Measurements from ENCODE around the gene SEMA4B.

Gene SEMA4B

DNA sequence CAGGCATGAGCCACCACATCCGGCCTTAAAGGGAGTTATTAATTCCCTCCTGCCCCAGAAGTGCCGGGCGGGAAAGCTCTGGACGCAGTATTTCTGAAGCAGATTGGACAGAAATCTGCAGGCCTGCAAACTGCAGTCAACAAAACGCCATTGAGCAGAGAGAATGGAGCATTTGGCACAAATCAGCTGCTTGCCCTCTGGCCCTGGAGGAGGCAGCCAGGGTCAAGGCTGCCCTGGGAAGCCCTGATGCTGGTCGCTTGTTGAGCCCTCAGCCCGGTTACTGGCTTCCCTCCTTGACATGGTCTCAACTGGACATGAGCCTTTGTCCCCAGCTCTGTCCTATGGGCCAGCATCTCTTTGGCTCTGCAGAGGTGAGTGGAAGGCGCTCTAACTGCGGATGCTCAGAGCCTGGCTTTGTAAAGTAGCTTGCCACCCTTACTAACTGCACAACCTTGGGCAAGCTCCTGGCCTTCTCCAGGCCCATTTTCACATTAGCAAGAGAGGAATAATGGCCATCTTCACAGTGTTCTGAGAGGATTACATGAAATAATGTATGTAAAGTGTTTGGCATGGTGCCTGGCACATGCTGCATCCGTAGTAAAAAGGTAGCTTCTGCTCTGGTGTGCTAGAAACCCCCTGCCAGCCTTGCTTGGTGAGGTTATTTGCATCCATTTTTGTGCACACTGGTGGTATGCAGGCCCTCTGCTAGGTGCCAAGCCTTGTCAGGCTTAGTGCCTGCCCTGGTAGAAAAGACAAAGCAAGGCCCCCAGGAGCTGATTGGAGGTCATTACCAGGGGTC, 4.1 kb downstream of the SEMA4B start:
- peak; percentile 21 for DNase-seq (ENCODE audit: low spot score)

DNA sequence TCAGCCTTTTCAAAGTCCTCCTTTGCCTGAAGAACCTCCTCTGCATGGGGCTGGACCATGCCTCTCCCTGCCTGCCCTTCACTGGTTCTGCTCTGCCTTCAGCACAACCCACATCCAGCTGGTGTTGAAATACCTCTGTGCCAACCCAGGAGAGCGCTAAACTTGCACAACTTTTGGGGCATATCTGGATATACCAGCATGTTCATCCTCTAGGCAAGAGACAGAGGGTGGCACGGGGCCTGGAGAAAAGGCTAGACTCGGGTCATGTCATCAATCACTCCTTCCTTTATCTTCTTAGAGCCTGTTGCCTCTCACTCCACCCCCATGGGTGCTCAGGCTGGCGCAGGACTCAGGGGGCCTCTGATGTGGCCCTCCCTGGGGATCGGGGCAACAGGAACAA, 4.8 kb downstream of the SEMA4B start:
- no peak for DNase-seq (ENCODE audit: low spot score)

DNA sequence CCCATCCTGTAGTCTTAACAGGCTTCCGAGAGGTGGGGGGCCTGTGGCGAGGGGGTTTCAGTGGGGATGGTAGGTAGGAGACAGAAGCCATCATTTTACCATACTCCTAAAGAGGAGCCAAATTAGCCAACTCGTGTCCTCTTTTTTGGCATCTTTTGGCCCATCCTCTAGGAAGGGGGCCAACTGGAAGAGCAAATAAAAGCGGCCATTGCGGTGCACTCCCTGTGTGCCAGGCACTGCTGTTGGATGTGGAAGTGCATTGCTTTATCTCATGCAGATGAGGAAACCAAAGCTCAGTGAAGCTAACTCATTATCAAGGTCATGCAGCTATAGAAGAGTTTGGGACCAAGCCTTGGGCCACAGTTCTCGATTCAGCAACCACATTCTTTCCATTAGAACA, 6.1 kb downstream of the SEMA4B start:
- no peak for DNase-seq (ENCODE audit: low spot score)

DNA sequence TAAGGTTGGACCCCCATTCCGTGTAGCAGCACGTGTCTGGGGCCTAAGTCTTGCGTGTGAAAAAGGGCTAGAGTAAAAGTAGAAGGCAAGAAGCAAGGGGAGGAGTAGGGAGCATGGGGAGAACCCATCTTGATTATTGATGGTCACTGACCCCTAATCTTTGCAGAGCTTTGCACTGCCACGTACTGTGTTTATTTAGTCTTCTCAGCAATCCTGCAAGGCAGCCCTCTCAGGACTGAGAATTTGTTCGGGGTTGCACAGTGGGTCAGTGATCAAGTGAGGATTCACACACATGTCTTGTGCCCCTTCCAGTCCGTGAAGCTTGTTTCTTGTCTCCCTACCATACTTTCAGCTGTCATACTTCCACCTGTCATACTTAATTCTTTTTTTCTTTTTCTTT, 7.2 kb downstream of the SEMA4B start:
- DNase-seq (ENCODE audit: low spot score), result no peak

DNA sequence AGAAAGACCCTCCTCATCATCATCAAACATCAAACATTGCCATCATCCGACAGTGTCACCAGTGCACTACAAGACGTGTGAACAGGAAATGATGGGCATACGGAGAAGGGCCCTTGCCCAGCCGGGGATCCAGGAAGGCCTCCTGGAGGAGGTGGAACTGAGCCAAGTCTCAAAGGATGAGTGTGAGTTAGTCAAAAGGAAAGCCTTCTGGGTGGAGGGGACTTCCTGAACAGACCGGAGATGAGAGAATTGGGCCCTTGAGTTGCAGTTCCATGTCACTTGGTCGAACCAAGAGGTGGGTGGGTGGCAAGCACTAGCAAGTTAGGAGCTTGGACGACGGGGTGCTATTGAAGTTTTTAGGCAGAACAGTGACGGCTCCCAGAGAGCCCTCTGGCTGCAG, 8.5 kb downstream of the SEMA4B start:
- DNase-seq (ENCODE audit: low spot score), result no peak

DNA sequence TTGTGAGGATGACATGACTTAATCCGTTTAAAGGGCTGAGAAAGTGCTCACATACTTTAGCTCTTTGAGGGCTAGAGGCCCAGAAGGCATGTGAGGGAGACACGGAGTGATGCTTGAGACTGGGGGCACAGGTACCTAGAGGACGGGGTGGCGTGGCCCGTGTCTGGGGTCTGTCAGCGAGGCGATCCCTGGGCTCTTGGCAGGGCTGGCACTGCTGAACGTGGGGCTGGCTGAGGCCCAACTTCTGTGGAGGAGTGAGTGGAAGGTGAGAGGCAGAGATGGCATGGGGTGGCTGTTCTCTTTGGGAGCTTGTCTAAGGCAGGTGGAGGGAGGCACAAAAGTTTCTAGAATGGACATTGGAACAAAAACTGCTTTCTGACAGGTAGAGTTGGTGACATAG, 9.5 kb downstream of the SEMA4B start:
- DNase-seq (ENCODE audit: low spot score), result no peak

DNA sequence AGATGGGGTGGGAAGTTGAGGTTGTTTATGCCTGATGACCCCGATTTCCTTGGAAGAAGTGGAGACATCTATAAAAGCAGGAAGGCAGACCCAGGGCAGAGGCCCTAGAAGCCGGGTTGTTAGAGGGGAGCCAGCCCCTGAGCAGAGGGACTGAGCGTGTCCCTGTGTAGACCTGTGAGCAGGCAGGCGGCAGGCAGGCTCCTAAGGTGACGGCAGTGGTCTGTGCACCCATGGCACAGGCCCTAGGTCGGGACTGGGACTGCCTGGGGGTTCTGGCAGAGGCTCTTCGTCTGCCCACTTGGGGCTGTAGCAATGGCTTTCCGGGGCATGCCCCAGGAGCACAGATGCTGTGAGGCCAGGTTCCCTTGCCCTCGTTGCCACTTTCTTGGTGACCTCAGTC, 9.9 kb downstream of the SEMA4B start:
- DNase-seq (ENCODE audit: low spot score), result no peak

DNA sequence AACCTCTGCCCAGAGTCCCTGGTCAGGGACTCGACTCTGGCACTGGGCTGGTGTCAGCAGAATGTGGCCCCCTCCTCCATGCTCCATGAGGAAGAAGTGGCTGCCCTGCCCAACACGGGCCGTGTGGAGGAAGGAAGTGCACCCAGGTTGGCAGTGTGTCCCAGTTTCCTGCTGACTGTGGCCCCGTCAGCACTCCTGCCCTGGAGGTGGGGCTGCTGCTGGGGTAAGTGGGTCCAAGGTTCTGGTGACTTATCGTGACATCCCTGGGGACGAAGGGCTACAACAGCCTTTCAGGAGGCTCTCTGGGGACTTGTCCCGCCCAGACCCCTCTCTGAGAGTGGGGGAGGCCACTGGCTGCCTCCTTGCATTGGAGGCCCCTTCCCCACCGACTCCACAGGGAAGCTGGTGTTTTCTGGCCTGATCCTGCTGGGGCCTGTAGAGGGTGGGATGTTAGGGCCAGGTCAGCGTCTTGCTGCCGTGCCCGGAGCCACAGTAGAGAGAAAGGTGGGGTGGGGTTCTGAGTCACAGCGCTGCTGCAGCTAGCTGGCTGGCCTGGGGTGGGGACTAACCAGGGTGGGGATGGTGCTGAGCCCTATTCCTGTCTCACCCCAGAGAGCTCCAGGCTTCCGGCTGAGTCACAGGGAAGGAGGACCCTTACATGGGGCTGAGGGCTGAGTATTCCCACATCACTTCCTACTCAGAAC, 10.5 kb downstream of the SEMA4B start:
- DNase-seq (ENCODE audit: low spot score), result no peak

DNA sequence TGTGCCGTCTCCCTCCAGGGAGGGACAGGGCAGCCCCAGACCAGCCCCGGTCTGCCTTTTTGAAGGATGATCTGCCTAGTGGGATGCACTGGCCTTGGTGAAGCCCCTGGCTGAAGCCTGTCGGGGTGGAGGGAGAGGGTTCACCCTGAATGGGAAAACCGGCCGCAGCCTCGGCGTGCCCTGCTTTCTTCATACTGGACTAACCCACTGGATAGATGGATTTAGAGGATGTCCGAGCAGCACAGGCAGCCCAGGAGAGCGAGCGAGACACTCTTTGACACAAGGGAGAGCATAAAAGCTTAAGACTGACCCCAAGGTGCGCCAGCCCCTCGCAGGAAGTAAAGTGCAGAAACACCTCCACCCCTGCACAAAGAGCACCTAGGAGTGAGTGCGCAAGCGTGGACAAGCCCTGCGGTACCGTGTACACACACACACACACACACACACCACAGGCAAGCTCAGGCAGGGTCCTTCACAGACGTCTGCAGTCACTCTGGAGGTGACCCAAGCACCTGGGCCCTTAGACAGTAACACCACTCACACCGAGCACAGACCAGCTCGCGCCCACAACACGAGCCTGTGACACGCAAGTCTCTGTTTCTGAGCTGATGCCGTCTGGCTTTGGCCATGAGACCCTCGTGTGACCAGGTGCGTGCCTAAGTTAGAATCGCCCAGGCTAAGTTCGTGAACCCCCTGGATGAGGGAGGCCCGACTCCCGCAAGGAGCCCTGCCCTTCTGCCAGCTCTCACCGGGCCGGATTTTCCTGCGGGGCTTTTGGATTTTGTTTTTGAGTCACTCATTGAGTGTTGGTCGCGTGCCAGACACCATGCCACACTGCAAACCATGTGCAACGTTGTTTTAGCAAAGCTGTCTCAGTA, 11.3 kb downstream of the SEMA4B start:
- DNase-seq (ENCODE audit: low spot score), result peak; percentile 37

DNA sequence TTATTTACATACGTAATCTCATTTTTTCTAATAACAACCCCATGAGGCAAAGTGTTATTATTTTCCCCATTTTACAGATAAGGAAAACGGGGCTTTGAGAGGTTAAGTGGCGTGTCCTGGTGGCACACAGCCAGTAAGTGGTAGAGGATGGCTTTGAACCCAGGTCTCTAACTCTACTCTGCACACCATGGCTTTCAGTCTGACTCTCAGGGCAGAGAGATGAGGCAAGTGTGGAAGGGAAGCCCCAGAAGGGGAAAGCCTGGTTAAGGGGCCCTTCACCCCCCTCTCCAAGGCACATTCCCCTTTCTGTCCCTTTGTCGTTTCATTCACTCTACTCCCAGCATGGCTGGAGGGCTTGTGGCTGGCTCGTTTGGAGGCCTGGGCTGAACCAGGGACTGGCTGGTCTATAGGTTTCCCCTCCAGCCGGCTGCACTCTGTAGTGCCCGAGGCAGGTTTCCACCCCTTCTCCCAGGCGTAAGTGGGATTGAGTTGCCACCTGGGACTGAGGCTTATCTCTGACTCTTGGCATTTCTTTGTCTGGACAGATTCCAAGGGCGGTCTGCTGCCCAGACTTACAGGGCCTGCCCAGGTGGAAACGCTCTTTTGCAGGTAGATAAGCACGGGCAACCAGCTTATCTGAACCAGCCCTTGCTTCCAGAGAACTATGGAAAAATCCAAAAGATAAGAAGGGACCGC, 12.1 kb downstream of the SEMA4B start:
- peak; percentile 84 for DNase-seq (ENCODE audit: low spot score)

DNA sequence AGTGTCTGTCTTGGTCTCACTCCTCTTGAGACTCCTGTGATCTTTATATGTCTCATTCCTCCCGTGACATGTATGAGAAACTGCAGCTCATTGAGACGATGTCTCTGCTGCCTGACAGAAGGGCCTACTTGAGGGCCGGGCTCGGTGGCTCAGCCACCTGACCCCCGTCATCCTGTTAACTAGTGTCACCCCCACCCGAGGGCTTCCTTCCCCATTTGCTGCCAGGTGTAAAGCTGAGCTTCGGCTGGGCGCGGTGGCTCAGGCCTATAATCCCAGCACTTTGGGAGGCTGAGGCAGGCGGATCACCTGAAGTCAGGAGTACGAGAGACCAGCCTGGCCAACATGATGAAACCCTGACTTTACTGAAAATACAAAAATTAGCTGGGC, 12.7 kb downstream of the SEMA4B start:
- DNase-seq (ENCODE audit: low spot score), result no peak

DNA sequence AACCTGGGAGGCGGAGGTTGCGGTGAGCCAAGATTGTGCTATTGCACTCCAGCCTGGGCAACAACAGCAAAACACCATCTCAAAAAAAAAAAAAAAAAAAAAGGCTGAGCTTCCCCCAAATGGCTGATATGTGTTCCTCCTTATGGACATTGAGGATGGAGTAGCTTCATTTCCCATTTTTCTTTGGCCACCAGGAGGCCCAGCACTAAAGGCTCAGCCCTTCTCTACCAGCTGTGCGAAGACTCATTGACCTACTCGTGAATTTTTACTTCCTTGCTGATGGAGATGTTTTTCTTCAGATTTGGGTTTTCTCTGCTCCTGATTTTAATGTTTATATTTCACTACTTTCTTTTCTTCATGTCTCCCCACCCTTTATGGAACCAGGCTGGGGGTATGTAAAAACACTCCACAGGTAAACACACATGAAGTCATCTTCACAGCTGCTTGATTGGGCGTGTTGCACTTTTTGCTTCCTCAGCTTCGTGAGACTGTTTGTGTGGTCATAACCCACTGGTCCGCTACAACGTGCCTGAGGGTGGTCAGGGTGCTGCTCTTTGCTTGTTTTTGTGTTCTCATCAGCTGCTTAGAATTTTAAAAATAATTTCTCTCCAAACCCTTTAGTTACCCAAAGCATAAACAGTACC, 13.5 kb downstream of the SEMA4B start:
- DNase-seq (ENCODE audit: low spot score), result no peak

DNA sequence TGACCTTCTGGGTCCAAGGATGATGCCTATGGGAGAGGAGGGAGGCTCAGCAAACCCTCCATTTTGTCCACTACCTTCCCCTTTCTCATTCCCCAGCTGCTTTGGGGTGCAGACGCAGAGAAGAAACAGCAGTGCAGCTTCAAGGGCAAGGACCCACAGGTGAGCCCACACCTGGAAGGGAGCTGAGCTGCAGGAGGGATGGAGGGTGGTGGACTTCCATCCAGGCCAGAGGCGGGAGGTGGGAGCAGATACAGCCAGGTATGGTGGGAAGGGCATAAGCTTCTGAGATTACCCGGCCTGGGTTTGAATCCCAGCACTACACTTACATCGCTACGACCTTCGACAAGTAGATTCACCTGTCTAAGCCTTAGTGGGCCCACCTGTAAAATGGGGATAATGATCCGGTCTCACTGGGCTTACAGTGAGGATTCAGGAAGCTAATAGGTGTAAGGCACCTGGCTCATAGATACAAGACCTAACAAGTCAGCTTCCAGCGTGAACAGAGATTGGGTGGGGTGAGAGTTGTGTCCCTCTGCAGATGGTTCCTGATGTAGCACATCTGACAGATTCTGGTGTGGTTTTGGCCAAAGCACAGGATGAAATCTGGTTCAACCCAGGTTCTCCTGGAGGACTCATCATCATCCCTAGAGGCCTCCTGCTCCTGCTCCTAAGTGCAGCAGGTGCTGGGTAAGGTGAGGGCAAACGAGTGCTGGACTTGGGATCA, 16.7 kb downstream of the SEMA4B start:
- no peak for DNase-seq (ENCODE audit: low spot score)

DNA sequence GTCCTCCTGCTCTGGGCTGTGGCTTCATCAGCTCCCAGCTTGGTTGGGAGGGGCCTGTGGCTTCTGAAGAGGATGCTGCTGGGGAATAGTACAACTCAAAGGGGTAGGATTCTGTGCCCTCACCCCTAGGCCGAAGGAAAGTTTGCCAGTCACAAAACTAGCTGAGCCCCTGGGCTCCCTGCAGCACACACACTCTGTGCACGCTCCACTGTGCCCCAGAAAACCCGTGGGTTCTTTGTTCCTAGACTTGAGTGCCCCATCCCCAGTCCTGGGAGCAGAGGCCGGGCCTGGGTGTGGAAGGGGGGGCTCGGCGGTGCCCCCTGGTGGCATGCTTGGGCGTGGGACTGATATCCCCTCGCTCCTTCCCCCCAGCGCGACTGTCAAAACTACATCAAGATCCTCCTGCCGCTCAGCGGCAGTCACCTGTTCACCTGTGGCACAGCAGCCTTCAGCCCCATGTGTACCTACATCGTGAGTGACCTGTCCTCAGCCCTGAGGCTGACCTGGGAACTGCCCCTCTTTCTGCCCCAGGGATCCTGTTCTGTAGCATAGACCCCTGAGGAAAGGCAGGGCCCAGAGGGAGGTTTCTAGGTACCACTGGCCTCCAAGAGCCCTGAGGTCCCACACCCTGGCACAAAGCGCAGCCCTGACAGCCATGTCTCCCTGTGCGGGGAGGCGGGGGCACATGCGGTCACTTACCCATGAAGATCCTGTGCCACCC, 18.5 kb downstream of the SEMA4B start:
- peak; percentile 87 for DNase-seq (ENCODE audit: low spot score)

DNA sequence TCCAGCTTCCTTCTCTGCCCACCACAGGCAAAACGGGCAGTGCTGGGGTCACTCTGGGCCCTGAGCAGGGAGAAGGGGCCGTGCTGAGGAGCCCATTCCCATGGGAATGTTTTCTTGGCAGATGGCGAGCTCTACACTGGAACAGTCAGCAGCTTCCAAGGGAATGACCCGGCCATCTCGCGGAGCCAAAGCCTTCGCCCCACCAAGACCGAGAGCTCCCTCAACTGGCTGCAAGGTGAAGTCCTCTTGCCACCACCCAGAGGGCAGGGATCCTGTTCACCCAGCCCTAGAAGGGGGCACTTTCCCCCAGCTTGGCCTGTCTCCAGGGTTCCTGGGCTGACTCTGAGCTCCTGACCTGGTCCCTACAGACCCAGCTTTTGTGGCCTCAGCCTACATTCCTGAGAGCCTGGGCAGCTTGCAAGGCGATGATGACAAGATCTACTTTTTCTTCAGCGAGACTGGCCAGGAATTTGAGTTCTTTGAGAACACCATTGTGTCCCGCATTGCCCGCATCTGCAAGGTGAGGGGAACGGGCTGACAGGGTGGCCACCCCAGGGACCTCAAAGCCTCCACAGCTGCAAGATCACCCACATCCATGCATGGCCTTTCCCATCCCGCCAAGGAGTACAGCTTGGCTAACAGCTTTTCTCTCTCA, 20.2 kb downstream of the SEMA4B start:
- peak; percentile 90 for DNase-seq (ENCODE audit: low spot score)

DNA sequence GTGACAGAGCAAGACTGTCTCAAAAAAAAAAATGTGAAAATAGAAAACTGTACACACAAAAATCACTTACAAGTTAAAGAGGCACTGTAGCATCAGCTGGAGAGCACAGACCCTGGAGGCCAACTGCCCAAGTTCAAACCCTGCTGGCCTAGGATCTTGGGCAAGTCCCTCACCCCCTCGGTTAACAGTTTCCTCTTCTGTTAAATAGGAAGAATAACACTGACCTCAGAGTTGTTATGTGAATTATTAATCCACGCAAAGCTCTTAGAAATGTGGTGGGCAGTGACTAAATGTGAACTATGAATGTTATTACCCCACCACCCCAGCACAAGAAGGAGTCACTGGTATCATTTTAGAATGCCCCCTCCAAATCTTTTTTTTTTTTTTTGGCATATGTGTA, 21.4 kb downstream of the SEMA4B start:
- DNase-seq (ENCODE audit: low spot score), result no peak

DNA sequence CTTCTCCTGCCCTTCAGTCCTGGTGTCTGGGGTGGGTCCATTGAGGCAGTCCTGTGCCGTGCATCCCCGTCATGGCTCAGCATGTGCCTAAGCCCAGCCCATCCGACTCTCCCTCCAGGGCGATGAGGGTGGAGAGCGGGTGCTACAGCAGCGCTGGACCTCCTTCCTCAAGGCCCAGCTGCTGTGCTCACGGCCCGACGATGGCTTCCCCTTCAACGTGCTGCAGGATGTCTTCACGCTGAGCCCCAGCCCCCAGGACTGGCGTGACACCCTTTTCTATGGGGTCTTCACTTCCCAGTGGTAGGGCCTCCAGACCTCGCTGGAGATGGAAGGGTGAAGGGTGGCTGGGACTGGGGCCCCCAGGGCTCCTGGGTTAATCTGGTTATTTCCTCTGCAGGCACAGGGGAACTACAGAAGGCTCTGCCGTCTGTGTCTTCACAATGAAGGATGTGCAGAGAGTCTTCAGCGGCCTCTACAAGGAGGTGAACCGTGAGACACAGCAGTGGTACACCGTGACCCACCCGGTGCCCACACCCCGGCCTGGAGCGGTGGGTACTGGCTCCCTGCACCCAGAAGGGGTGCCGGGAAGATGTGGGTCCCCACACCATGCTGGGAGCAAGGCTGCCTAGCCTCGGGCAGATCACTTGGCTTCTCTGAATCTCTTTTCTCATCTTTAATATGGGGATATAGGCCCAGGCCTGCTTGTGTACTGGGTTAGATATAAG, 22.5 kb downstream of the SEMA4B start:
- DNase-seq (ENCODE audit: low spot score), result peak; percentile 16

DNA sequence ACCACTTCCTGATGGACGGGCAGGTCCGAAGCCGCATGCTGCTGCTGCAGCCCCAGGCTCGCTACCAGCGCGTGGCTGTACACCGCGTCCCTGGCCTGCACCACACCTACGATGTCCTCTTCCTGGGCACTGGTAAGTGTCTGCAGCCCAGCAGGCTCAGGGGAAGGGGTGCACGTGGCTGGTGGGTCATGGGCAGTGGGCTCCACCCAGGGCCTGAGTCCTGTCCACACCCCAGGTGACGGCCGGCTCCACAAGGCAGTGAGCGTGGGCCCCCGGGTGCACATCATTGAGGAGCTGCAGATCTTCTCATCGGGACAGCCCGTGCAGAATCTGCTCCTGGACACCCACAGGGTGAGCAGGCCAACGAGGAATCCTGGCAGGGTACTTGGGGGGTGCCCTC, 23.9 kb downstream of the SEMA4B start:
- DNase-seq (ENCODE audit: low spot score), result peak; percentile 16
